ENCODE measurements around the gene FIG4.

- TF ChIP-seq CTCF (IDR thresholded peaks at IDR 0.05) = no peak
- no peak for TF ChIP-seq POLR2A (IDR thresholded peaks at IDR 0.05)
- no peak for TF ChIP-seq EP300 (IDR thresholded peaks at IDR 0.05)
- no peak for TF ChIP-seq POLR2AphosphoS5 (IDR thresholded peaks at IDR 0.05)
These were observed 24.5 kb downstream of the FIG4 start for GRCh38 chr6:109715616-109716015.

Measured in gastroesophageal sphincter (tissue), 3 donors.